Measurements from ENCODE around the gene FNDC3B.

FNDC3B gene

DNA sequence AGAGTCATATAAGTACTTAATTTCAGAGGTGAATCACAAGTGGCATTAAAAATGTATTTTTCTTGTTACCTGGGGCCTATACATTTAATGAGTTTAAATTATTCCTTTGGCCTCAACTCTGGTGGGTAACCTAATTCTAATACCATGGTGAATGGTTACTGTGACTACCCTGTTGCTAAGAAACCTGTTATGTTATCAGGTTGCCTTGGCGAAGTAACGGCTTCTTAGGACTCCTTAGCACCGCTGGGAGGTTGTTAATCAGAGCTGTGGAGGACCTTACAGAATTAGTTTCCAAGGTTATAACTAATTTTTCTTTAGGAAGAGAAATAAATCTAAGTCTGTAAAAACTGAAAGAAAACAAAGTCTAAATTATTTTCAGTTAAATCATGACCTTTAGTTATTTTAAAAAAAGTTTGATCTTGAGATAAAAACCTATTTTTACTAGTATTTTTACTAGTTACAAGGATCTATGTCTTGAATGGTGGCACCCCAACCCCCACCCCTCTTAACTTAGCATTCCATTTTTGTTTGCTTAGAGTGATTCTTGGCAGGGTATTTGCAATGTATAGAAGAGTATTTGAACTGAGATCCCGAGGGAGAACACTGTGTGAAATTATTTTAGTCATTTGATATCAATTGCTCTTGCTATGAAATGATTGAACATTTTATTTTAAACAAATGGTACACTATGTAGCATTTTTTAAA lies 155.5 kb downstream of the FNDC3B start:
- in situ Hi-C loops (cut with HindIII; ENCODE audit: low sequenced_read_pairs): no loop called here
- H3K4me3 ChIP-seq (ENCODE audit: low read depth, low read length): no peak overlapping the region
- TF ChIP-seq, protein P1, sequence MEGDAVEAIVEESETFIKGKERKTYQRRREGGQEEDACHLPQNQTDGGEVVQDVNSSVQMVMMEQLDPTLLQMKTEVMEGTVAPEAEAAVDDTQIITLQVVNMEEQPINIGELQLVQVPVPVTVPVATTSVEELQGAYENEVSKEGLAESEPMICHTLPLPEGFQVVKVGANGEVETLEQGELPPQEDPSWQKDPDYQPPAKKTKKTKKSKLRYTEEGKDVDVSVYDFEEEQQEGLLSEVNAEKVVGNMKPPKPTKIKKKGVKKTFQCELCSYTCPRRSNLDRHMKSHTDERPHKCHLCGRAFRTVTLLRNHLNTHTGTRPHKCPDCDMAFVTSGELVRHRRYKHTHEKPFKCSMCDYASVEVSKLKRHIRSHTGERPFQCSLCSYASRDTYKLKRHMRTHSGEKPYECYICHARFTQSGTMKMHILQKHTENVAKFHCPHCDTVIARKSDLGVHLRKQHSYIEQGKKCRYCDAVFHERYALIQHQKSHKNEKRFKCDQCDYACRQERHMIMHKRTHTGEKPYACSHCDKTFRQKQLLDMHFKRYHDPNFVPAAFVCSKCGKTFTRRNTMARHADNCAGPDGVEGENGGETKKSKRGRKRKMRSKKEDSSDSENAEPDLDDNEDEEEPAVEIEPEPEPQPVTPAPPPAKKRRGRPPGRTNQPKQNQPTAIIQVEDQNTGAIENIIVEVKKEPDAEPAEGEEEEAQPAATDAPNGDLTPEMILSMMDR (IDR thresholded peaks at IDR 0.05; ENCODE audit: low read depth, low read length, missing control alignments): no peak
- DNase-seq (ENCODE audit: low read depth): no peak

DNA sequence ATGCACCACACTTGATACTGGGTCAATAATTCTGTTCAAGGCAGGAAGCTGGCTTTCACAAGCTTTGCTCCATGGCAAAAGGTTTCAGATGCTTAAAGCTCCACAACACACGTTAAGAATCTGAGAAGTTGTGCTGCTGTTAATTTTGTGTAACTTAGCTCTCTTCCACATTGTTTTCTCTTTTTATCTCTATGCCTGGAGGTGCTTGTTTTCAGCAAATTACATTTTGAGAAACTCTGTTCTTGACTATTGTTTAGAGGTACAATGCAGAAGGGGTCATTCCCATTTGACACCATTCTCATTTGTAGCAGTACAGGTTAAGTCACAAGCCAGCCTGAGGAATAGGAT lies 156.0 kb downstream of the FNDC3B start:
- TF ChIP-seq, protein P1 (IDR thresholded peaks at IDR 0.05; ENCODE audit: low read depth, low read length, missing control alignments): no peak
- DNase-seq (ENCODE audit: low read depth): no peak
- in situ Hi-C loops (cut with HindIII; ENCODE audit: low sequenced_read_pairs): no loop called here
- no peak overlapping the region for H3K4me3 ChIP-seq (ENCODE audit: low read depth, low read length)

DNA sequence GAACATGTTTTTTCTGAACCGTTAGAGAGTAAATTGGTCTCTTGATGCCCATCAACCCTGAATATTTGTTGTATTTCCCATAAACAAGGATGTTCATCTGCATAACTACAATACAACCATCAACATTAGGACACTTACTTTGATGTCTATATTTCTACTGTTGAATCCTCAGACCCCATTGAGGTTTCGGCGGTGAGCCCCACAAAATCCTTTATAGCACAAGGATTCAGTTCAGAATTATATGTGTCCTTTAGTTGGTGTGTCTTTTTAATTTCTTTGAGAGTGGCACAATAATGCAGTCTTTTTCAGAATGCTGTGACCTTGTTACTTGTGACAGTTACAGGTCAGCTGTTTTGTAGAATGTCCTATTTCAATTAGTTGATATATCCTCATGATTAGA lies 158.0 kb downstream of the FNDC3B start:
- no peak overlapping the region for H3K4me3 ChIP-seq (ENCODE audit: low read depth, low read length)
- DNase-seq (ENCODE audit: low read depth): no peak
- in situ Hi-C loops (cut with HindIII; ENCODE audit: low sequenced_read_pairs): no loop called here
- TF ChIP-seq, protein P1 (IDR thresholded peaks at IDR 0.05; ENCODE audit: low read depth, low read length, missing control alignments): no peak

DNA sequence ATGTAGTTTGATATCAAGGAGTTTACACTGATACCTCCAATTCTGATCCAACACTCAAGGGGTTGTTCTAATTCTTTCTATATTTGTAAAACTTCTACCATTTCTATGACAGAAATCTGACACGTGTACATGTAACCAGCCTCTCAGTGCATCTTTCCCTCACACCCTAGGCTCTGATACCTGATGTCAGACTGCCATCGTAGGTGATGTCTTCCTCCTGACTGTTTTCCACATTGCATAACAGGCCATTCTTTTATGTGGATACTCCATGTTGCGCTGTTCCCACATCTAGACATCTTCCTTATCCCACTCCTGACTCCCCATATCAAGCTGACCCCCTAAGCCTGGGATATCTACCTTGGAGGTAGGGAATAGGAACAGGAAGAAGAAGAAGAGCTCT lies 159.1 kb downstream of the FNDC3B start:
- no peak for DNase-seq (ENCODE audit: low read depth)
- H3K4me3 ChIP-seq (ENCODE audit: low read depth, low read length): no peak overlapping the region
- TF ChIP-seq, protein P1 (IDR thresholded peaks at IDR 0.05; ENCODE audit: low read depth, low read length, missing control alignments): no peak
- in situ Hi-C loops (cut with HindIII; ENCODE audit: low sequenced_read_pairs): no loop called here

DNA sequence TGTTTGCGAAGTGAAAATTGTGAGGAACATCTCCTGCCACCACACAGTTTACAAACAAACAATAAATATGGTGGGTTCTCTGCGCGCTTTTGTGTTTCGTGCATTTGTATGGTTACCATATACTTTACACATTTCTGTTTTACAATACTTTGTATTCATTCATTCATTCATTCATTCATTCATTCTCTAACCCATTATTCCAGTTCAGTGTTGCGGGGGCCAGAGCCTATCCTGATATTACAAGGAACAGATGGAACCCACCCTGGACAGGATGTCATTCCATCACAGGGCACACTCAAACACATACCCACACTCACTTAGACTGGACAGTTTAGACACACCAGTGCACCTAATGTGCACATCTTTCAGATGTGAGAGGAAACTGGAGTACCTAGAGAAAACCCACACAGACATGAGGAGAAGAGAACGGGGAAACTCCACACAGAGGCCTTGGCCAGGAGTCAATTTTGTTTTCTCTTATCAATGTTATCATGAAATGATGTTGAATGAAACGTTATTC lies 160.5 kb downstream of the FNDC3B start:
- in situ Hi-C loops (cut with HindIII; ENCODE audit: low sequenced_read_pairs): no loop called here
- TF ChIP-seq, protein P1 (IDR thresholded peaks at IDR 0.05; ENCODE audit: low read depth, low read length, missing control alignments): no peak
- H3K4me3 ChIP-seq (ENCODE audit: low read depth, low read length): no peak overlapping the region
- no peak for DNase-seq (ENCODE audit: low read depth)

DNA sequence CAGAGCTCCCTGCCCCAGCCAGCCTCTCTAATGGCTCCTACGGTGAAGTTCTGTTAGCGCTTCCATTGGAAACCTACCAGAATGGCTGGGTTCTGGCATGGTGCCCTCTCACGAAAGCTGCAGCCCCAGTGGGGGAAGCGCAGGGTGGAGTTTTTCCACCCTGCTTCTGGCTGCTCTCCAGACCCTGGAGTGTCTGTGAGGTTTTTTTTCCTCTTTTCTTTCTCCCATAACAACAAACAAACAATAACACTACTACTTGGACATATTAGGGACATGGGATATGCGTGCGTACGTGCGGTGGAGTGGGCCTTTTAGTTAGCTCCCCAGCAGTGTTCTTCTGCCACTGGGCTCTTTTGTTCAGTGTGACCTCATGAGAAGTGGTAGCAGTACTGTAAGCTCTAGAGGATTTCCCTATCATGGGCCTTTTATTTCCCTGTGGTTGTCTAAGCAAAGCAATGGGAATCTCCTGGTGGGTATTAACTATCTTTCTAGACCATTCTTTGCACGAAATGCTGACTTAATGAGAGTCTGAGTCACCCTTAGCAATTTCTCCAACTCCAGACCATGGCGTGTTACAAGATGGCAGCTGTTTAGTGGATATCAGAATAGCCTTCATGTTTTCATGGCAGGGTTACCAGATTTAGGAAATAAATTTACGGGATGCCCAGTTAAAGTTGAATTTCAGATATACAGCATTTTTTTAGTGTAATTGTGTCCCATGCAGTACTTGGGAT lies 161.9 kb downstream of the FNDC3B start:
- no peak overlapping the region for H3K4me3 ChIP-seq (ENCODE audit: low read depth, low read length)
- TF ChIP-seq, protein P1 (IDR thresholded peaks at IDR 0.05; ENCODE audit: low read depth, low read length, missing control alignments): no peak
- peak; percentile 90 for DNase-seq (ENCODE audit: low read depth)
- in situ Hi-C loops (cut with HindIII; ENCODE audit: low sequenced_read_pairs): no loop called here

All from astrocyte of the cerebellum (primary cell).